Dermis microvascular lymphatic vessel endothelial cell (primary cell): ENCODE data around the gene SLC30A3. TPM values are rescaled to one million over a fixed set of nuclear protein-coding genes. Genes with fewer than 3 reads are reported as not detected.
"Not testable (repeated sequence)": the region's sequence is repeated elsewhere in the genome, so short reads cannot be mapped to it uniquely, and the experiment has no call there.

Experiments used
- DNase-seq, 2 donors: peaks; one replicate each; pipeline versions ENCODE4 v3.0.0 to v3.0.0-alpha.2; 2010; ENCODE audit warnings: low read depth in 2 of 2
- total RNA-seq: library from RNA; depleted of rRNA; stranded (reverse); fragments of >200 nt; gene quantifications from 2 replicates; pipeline ENCODE4 v1.2.1, GENCODE V29; 2014

SLC30A3 gene
- total RNA-seq, 1 donor from 2014 or later = 6.3 TPM

- DNase-seq = peak; percentile 93 to 94
Observed at GRCh38 chr2:27288610-27289009, 25.8 kb upstream of the SLC30A3 start.

GRCh38 chr2:27285481-27285880 is 22.6 kb upstream of the SLC30A3 start:
- no peak for DNase-seq

- DNase-seq = no peak
Observed at GRCh38 chr2:27284996-27285395, 22.1 kb upstream of the SLC30A3 start.

- DNase-seq = peak in 1 of 2 donors; percentile 37
Observed at GRCh38 chr2:27282892-27283291, 20.0 kb upstream of the SLC30A3 start.

- no peak for DNase-seq
Observed at GRCh38 chr2:27281855-27282559, 19.2 kb upstream of the SLC30A3 start, which contains the start of gene TRIM54. TSS of gene TRIM54 (plus strand) at chr2:27282429. CDS start at chr2:27282732, 303 bp downstream.

GRCh38 chr2:27281442-27281841 is 18.6 kb upstream of the SLC30A3 start:
- no peak for DNase-seq

GRCh38 chr2:27280826-27281225 is 18.0 kb upstream of the SLC30A3 start:
- DNase-seq = no peak

- DNase-seq = no peak
Observed at GRCh38 chr2:27278010-27278409, 15.2 kb upstream of the SLC30A3 start.

GRCh38 chr2:27275211-27276150 is 12.6 kb upstream of the SLC30A3 start, which contains the start of gene DNAJC5G:
TSS of gene DNAJC5G (plus strand) at chr2:27275433. CDS start at chr2:27276729, 1,296 bp downstream.
- no peak for DNase-seq

GRCh38 chr2:27272537-27273522 is 10.0 kb upstream of the SLC30A3 start:
- not testable (repeated sequence) for DNase-seq

- DNase-seq = no peak
Observed at GRCh38 chr2:27271631-27272340, 8.9 kb upstream of the SLC30A3 start.

GRCh38 chr2:27270670-27271069 is 7.8 kb upstream of the SLC30A3 start:
- no peak for DNase-seq

GRCh38 chr2:27270131-27270530 is 7.3 kb upstream of the SLC30A3 start:
- no peak for DNase-seq

- DNase-seq = not testable (repeated sequence)
Observed at GRCh38 chr2:27268296-27268695, 5.4 kb upstream of the SLC30A3 start.

GRCh38 chr2:27265536-27265870 is 2.7 kb upstream of the SLC30A3 start:
- DNase-seq = no peak

- peak; percentile 67 to 88 for DNase-seq
Observed at GRCh38 chr2:27264753-27265535, 2.1 kb upstream of the SLC30A3 start.

GRCh38 chr2:27264253-27264752 is 1.5 kb upstream of the SLC30A3 start:
- peak in 1 of 2 donors; percentile 19 for DNase-seq

GRCh38 chr2:27263287-27264252 is 723 bp upstream of the SLC30A3 start:
- peak in 1 of 2 donors; percentile 14 for DNase-seq
